NCI-H2081 treated with DMSO at 0.1 percent for 48 hours (cell line): ENCODE results near the gene OLFML2B.

Source experiments
- DNase-seq: peaks from one replicate; lab custom pipeline; 2025; lab: John Stamatoyannopoulos, UW

The OLFML2B gene

GRCh38 chr1:161978011-161978790, 45.5 kb downstream of the OLFML2B start:
- no peak for DNase-seq

- no peak for DNase-seq
Measured at GRCh38 chr1:161973924-161974845, 49.5 kb downstream of the OLFML2B start.

GRCh38 chr1:161972828-161973227, 50.8 kb downstream of the OLFML2B start:
- DNase-seq: no peak

- DNase-seq: no peak
Measured at GRCh38 chr1:161970633-161971032, 53.0 kb downstream of the OLFML2B start.

- no peak for DNase-seq
Measured at GRCh38 chr1:161970036-161970435, 53.6 kb downstream of the OLFML2B start.

- DNase-seq: no peak
Measured at GRCh38 chr1:161966067-161966466, 57.6 kb downstream of the OLFML2B start.

GRCh38 chr1:161962091-161962887, 61.4 kb downstream of the OLFML2B start:
- DNase-seq: no peak

GRCh38 chr1:161958425-161958824, 65.2 kb downstream of the OLFML2B start:
- no peak for DNase-seq

GRCh38 chr1:161956930-161957329, 66.7 kb downstream of the OLFML2B start:
- no peak for DNase-seq

- no peak for DNase-seq
Measured at GRCh38 chr1:161956097-161956496, 67.6 kb downstream of the OLFML2B start.

- no peak for DNase-seq
Measured at GRCh38 chr1:161955606-161956005, 68.1 kb downstream of the OLFML2B start.

GRCh38 chr1:161954466-161954865, 69.2 kb downstream of the OLFML2B start:
- no peak for DNase-seq

- no peak for DNase-seq
Measured at GRCh38 chr1:161954050-161954449, 69.6 kb downstream of the OLFML2B start.

- DNase-seq: no peak
Measured at GRCh38 chr1:161953256-161953920, 70.3 kb downstream of the OLFML2B start.

- DNase-seq: no peak
Measured at GRCh38 chr1:161952607-161953172, 71.0 kb downstream of the OLFML2B start.

- DNase-seq: no peak
Measured at GRCh38 chr1:161951646-161952045, 72.0 kb downstream of the OLFML2B start.

GRCh38 chr1:161950377-161950776, 73.3 kb downstream of the OLFML2B start:
- DNase-seq: no peak

GRCh38 chr1:161949548-161949947, 74.1 kb downstream of the OLFML2B start:
- DNase-seq: no peak

- no peak for DNase-seq
Measured at GRCh38 chr1:161948435-161948834, 75.2 kb downstream of the OLFML2B start.

- DNase-seq: no peak
Measured at GRCh38 chr1:161946071-161946987, 77.3 kb downstream of the OLFML2B start.
